Peyer's patch (tissue), 4 donors: ENCODE data around the gene COG5. TPM values are rescaled to one million over a fixed set of nuclear protein-coding genes. Genes with fewer than 3 reads are reported as not detected.

ENCODE experiments used
- DNase-seq, 3 donors: peaks; one replicate each; pipeline ENCODE4 v3.0.0-alpha.2; 2017 to 2019
- H3K27ac ChIP-seq, 4 donors: fragments of 200-600 bp; sonication (generic); one replicate each; pipeline ENCODE4 v1.5.1; 2016 to 2019
- H3K27me3 ChIP-seq, 2 donors: fragments of 200-600 bp; sonication (generic); one replicate each; pipeline ENCODE4 v1.5.1; 2019
- H3K36me3 ChIP-seq, 3 donors: fragments of 200-600 bp; sonication (generic); one replicate each; pipeline ENCODE4 v1.5.1; 2016 to 2019
- H3K4me1 ChIP-seq, 4 donors: fragments of 200-600 bp; sonication (generic); one replicate each; pipeline ENCODE4 v1.5.1; 2016 to 2019
- H3K4me3 ChIP-seq, 4 donors: fragments of 200-600 bp; sonication (generic); 1 replicate in 3 of 4; 2 replicates in 1 of 4; pipeline ENCODE4 v1.5.1; 2016 to 2019; ENCODE audit warnings: mild to moderate bottlenecking in 1 of 4
- H3K9me3 ChIP-seq, 4 donors: fragments of 200-600 bp; sonication (generic); one replicate each; pipeline ENCODE4 v1.5.1; 2016 to 2019; ENCODE audit warnings: mild to moderate bottlenecking in 1 of 4
- POLR2A ChIP-seq, 2 donors: fragments of 450-650 bp; IDR thresholded peaks; one replicate each; pipeline ENCODE4 v1.5.1; 2017; ENCODE audit warnings: antibody characterized with exemption in 2 of 2, mild to moderate bottlenecking in 2 of 2, moderate library complexity in 2 of 2
- total RNA-seq, 4 donors: library from RNA; depleted of rRNA; stranded (reverse); fragments of >200 nt; gene quantifications; one replicate each; pipeline ENCODE4 v1.1.0, GENCODE V29; 2016
- TF ChIP-seq, protein P1 (sequence below), 6 experiments: fragments of 450-650 bp in 4 of 6; fragments of 200-600 bp in 2 of 6; sonication (generic) in 1 of 6; IDR thresholded peaks; one replicate each; pipeline ENCODE4 v1.5.1; 2017 to 2019; ENCODE audit warnings: antibody characterized with exemption in 6 of 6, mild to moderate bottlenecking in 3 of 6, moderate library complexity in 1 of 6

COG5 gene
- total RNA-seq, 4 donors from 2014 or later: 31.1 to 175 (median 68.0) TPM

GRCh38 chr7:107563081-107563774 lies 492 bp downstream of the COG5 start:
- no peaks in the 10 kb centered on the region for H3K36me3 ChIP-seq
- DNase-seq: peak in 1 of 3 donors; percentile 56
- no peaks in the 10 kb centered on the region for H3K27me3 ChIP-seq
- H3K4me1 ChIP-seq: peaks cover 0 to 28% (median 3%) of the 10 kb centered on the region in 4 donors
- peak overlapping the region; percentile 93 to 97 (median 96) for H3K27ac ChIP-seq
- peak overlapping the region; percentile 86 to 94 (median 92) for H3K4me3 ChIP-seq
- TF ChIP-seq, protein P1, sequence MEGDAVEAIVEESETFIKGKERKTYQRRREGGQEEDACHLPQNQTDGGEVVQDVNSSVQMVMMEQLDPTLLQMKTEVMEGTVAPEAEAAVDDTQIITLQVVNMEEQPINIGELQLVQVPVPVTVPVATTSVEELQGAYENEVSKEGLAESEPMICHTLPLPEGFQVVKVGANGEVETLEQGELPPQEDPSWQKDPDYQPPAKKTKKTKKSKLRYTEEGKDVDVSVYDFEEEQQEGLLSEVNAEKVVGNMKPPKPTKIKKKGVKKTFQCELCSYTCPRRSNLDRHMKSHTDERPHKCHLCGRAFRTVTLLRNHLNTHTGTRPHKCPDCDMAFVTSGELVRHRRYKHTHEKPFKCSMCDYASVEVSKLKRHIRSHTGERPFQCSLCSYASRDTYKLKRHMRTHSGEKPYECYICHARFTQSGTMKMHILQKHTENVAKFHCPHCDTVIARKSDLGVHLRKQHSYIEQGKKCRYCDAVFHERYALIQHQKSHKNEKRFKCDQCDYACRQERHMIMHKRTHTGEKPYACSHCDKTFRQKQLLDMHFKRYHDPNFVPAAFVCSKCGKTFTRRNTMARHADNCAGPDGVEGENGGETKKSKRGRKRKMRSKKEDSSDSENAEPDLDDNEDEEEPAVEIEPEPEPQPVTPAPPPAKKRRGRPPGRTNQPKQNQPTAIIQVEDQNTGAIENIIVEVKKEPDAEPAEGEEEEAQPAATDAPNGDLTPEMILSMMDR (IDR thresholded peaks at IDR 0.05): no peak
- no peak for TF ChIP-seq POLR2A (IDR thresholded peaks at IDR 0.05)
- H3K9me3 ChIP-seq: no peaks in the 10 kb centered on the region

- Histone ChIP-seq H3K27me3 (no peaks in the 10 kb centered on the region), H3K4me3 (no peak overlapping the region), H3K4me1 (peaks cover 0 to 28% (median 3%) of the 10 kb centered on the region in 4 donors), H3K27ac (peak overlapping the region in 1 of 4 donors; percentile 4), H3K36me3 (peaks cover 0 to 17% (median 0%) of the 10 kb centered on the region in 3 donors), H3K9me3 (no peaks in the 10 kb centered on the region)
- peak in 1 of 3 donors; percentile 44 for DNase-seq
- TF ChIP-seq POLR2A (IDR thresholded peaks at IDR 0.05): no peak
- TF ChIP-seq, protein P1 (IDR thresholded peaks at IDR 0.05): no peak
These were observed 2.7 kb downstream of the COG5 start for GRCh38 chr7:107560898-107561516.

DNA sequence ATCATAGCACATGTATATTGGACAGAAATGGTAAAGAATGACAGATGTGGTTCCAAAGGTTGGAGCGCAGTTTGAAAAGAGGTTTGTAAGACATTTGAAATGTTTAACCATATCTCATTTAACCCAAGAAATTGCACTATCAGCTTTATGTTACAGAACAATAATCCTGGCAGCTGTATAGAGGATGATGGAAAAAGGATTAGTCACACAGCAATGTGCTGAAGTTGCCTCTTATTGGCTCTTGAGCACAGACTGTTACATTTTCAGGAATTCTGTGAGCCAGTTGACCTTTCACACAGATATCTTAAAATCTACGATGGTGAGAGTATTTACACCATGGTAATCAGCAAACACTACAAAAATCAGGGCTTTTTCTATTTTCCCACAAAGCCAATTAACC lies 3.9 kb downstream of the COG5 start:
- no peak for TF ChIP-seq POLR2A (IDR thresholded peaks at IDR 0.05)
- TF ChIP-seq, protein P1 (IDR thresholded peaks at IDR 0.05): no peak
- peaks cover 0 to 17% (median 0%) of the 10 kb centered on the region in 3 donors for H3K36me3 ChIP-seq
- no peak for DNase-seq
- H3K27me3 ChIP-seq: no peaks in the 10 kb centered on the region
- peaks cover 0 to 26% (median 3%) of the 10 kb centered on the region in 4 donors for H3K4me1 ChIP-seq
- H3K27ac ChIP-seq: no peak overlapping the region
- no peaks in the 10 kb centered on the region for H3K9me3 ChIP-seq
- no peak overlapping the region for H3K4me3 ChIP-seq

- no peak overlapping the region for H3K27ac ChIP-seq
- H3K4me3 ChIP-seq: no peak overlapping the region
- TF ChIP-seq, protein P1 (IDR thresholded peaks at IDR 0.05): no peak
- TF ChIP-seq POLR2A (IDR thresholded peaks at IDR 0.05): no peak
- H3K27me3 ChIP-seq: no peaks in the 10 kb centered on the region
- peaks cover 0 to 47% (median 0%) of the 10 kb centered on the region in 3 donors for H3K36me3 ChIP-seq
- no peaks in the 10 kb centered on the region for H3K9me3 ChIP-seq
- no peak for DNase-seq
- peaks cover 0 to 9% (median 0%) of the 10 kb centered on the region in 4 donors for H3K4me1 ChIP-seq
These were observed 7.8 kb downstream of the COG5 start for GRCh38 chr7:107555893-107556292.

- no peak overlapping the region for H3K27ac ChIP-seq
- no peak for DNase-seq
- H3K36me3 ChIP-seq: peaks cover 0 to 44% (median 0%) of the 10 kb centered on the region in 3 donors
- TF ChIP-seq, protein P1 (IDR thresholded peaks at IDR 0.05): no peak
- no peak for TF ChIP-seq POLR2A (IDR thresholded peaks at IDR 0.05)
- H3K4me1 ChIP-seq: no peaks in the 10 kb centered on the region
- H3K4me3 ChIP-seq: no peak overlapping the region
- no peaks in the 10 kb centered on the region for H3K27me3 ChIP-seq
- H3K9me3 ChIP-seq: no peaks in the 10 kb centered on the region
These were observed 11.8 kb downstream of the COG5 start for GRCh38 chr7:107551936-107552335.
